Endothelial cell of umbilical vein (primary cell): ENCODE measurements around the gene ABL1. TPM values are rescaled to one million over a fixed set of nuclear protein-coding genes. Genes with fewer than 3 reads are reported as not detected.

Experiments
- BruUV-seq: library from RNA; stranded (reverse); fragments of 400-500 nt; replicated peaks from 2 replicates; lab custom pipeline; 2021; lab: Mats Ljungman, UMichigan
- CTCF ChIA-PET: fragments of 300-600, 350-600 bp; sonication (Branson Sonifier 250); formaldehyde crosslinking; loops from one replicate; lab custom pipeline; 2021; ENCODE audit warnings: antibody characterized with exemption, inconsistent platforms; lab: Charles Lee
- POLR2A ChIA-PET: fragments of 300-600, 350-600 bp; sonication (Branson Sonifier 250); formaldehyde crosslinking; loops from one replicate; lab custom pipeline; 2021; ENCODE audit warnings: antibody characterized with exemption, inconsistent platforms; lab: Charles Lee
- DNase-seq: peaks from one replicate; pipeline ENCODE4 v3.0.0-alpha.2; 2011; ENCODE audit warnings: low read depth, low spot score
- FAIRE-seq: peaks from 2 replicates; lab custom pipeline; 2011; peaks lifted over from hg19 to GRCh38; lab: Jason Lieb, UNC
- H2AFZ ChIP-seq: 2 replicates; pipeline ENCODE4 v1.6.0; 2012; ENCODE audit warnings: low read depth, low read length, control low read depth, inconsistent platforms
- H3K27ac ChIP-seq: 2 replicates; pipeline ENCODE4 v1.5.1; 2011; ENCODE audit warnings: low read depth, mild to moderate bottlenecking, control low read depth, low read length, moderate library complexity; ENCODE audit not compliant: insufficient read depth
- H3K27me3 ChIP-seq, 2 experiments: 2 replicates each; pipeline versions ENCODE4 v1.6.0 to v1.6.1; 2011; ENCODE audit warnings: low read length in 2 of 2, mixed read lengths in 1 of 2; ENCODE audit not compliant: control insufficient read depth in 2 of 2, insufficient read depth in 2 of 2
- H3K36me3 ChIP-seq, 2 experiments: 2 replicates in 1 of 2; 3 replicates in 1 of 2; pipeline ENCODE4 v1.5.1; 2011; ENCODE audit warnings: low read length in 2 of 2, mild to moderate bottlenecking in 1 of 2, moderate library complexity in 1 of 2; ENCODE audit not compliant: control insufficient read depth in 2 of 2, insufficient read depth in 2 of 2; ENCODE audit errors: extremely low read depth in 1 of 2
- H3K4me1 ChIP-seq: 3 replicates; pipeline ENCODE4 v1.5.1; 2011; ENCODE audit warnings: mild to moderate bottlenecking, low read length; ENCODE audit not compliant: control insufficient read depth, insufficient read depth; ENCODE audit errors: extremely low read depth
- H3K4me2 ChIP-seq: 2 replicates; pipeline ENCODE4 v1.6.1; 2011; ENCODE audit warnings: low read length, control low read depth, mixed read lengths; ENCODE audit not compliant: insufficient read depth
- H3K4me3 ChIP-seq, 3 experiments: fragments of 200-600 bp in 1 of 3; sonication (generic), shearing (Covaris generic) in 1 of 3; replicated peaks in 1 of 3; 2 replicates each; pipeline ENCODE4 v1.5.1; 2011 to 2016; ENCODE audit warnings: control low read depth in 3 of 3, low read length in 3 of 3, mild to moderate bottlenecking in 2 of 3, inconsistent platforms in 1 of 3, low read depth in 1 of 3, moderate library complexity in 1 of 3; ENCODE audit not compliant: insufficient read depth in 1 of 3
- H3K79me2 ChIP-seq: 2 replicates; pipeline ENCODE4 v1.6.0; 2012; ENCODE audit warnings: low read length, inconsistent platforms; ENCODE audit not compliant: control insufficient read depth, insufficient read depth
- H3K9ac ChIP-seq: replicated peaks from 2 replicates; pipeline ENCODE3; 2011; ENCODE audit warnings: low read length, control low read depth; ENCODE audit not compliant: insufficient read depth; ENCODE audit errors: extremely low read depth
- H3K9me1 ChIP-seq: replicated peaks from 3 replicates; pipeline ENCODE4 v1.6.0; 2011; ENCODE audit warnings: mild to moderate bottlenecking, low read length; ENCODE audit not compliant: control insufficient read depth, insufficient read depth; ENCODE audit errors: extremely low read depth
- H3K9me3 ChIP-seq: replicated peaks from 2 replicates; pipeline ENCODE4 v1.5.1; 2012; ENCODE audit warnings: low read length, inconsistent platforms; ENCODE audit not compliant: control insufficient read depth, insufficient read depth
- H4K20me1 ChIP-seq: replicated peaks from 2 replicates; pipeline ENCODE3; 2011; ENCODE audit warnings: mild to moderate bottlenecking, low read length; ENCODE audit not compliant: control insufficient read depth, insufficient read depth; ENCODE audit errors: extremely low read depth
- EZH2 ChIP-seq: IDR thresholded peaks from 2 replicates; pipeline ENCODE4 v1.6.1; 2012; ENCODE audit warnings: borderline replicate concordance, low read depth, mild to moderate bottlenecking, moderate library complexity, low read length, inconsistent platforms; ENCODE audit not compliant: severe bottlenecking
- FOS ChIP-seq: IDR thresholded peaks from 2 replicates; pipeline ENCODE4 v1.6.1; 2011; ENCODE audit warnings: mild to moderate bottlenecking, low read length, moderate library complexity, borderline replicate concordance; ENCODE audit not compliant: insufficient read depth
- GATA2 ChIP-seq: IDR thresholded peaks from 2 replicates; pipeline ENCODE4 v1.7.0; 2011; ENCODE audit warnings: low read depth, mild to moderate bottlenecking, moderate library complexity, mixed read lengths, low read length; ENCODE audit not compliant: insufficient read length, insufficient read depth
- JUN ChIP-seq: IDR thresholded peaks from 2 replicates; pipeline ENCODE4 v1.6.1; 2011; ENCODE audit warnings: borderline replicate concordance, low read depth; ENCODE audit not compliant: insufficient read length, insufficient read depth
- MYC ChIP-seq: IDR thresholded peaks from one replicate; pipeline ENCODE4 v1.6.1; 2011; ENCODE audit warnings: mild to moderate bottlenecking, low read depth, low read length
- POLR2A ChIP-seq: IDR thresholded peaks from 2 replicates; pipeline ENCODE4 v1.6.1; 2012; ENCODE audit warnings: low read depth, mild to moderate bottlenecking, control low read depth, low read length
- POLR2AphosphoS5 ChIP-seq: IDR thresholded peaks from 2 replicates; pipeline ENCODE4 v1.6.1; 2012; ENCODE audit warnings: low read depth, mild to moderate bottlenecking, control low read depth, low read length, moderate library complexity; ENCODE audit not compliant: insufficient read depth
- dilution Hi-C: fragments of 300-500 bp; cut with MboI; formaldehyde crosslinking; loops from one replicate; pipeline ENCODE4 v1.15.0; 2019; ENCODE audit warnings: low sequenced_read_pairs; ENCODE audit not compliant: extremely low pct_ligation_motif_present
- intact Hi-C: fragments of 100-400 bp; cut with micrococcal nuclease; formaldehyde crosslinking; loops from one replicate; pipeline ENCODE4 v1.10.0; 2022
- polyA plus RNA-seq, 4 experiments: library from polyadenylated mRNA; depleted of rRNA in 3 of 4; stranded (reverse) in 3 of 4; unstranded in 1 of 4; fragments of >200 nt; gene quantifications; 2 replicates each; pipeline versions ENCODE4 v1.2.1 to v1.2.3, GENCODE V29; 2011 to 2012; ENCODE audit warnings: missing spikeins in 1 of 4
- total RNA-seq: library from RNA; stranded (reverse); gene quantifications from 2 replicates; pipeline ENCODE4 v1.2.3, GENCODE V29; 2021
- TF ChIP-seq, protein P1 (sequence below): IDR thresholded peaks from 2 replicates; pipeline ENCODE4 v1.6.1; 2011; ENCODE audit not compliant: insufficient read depth, insufficient read length
- TF ChIP-seq, protein P2 (sequence below), 2 donors: IDR thresholded peaks; 1 replicate in 1 of 2; 2 replicates in 1 of 2; pipeline ENCODE4 v1.5.1; 2011; ENCODE audit warnings: low read length in 2 of 2, mild to moderate bottlenecking in 2 of 2, moderate library complexity in 2 of 2, control low read depth in 1 of 2, inconsistent platforms in 1 of 2, low read depth in 1 of 2; ENCODE audit not compliant: insufficient read depth in 1 of 2; ENCODE audit errors: extremely low read depth in 1 of 2

Gene ABL1
- total and polyA plus RNA-seq, 2 donors (not counting 3 experiments of a cell fraction or from before 2014, with no cell fraction given) = 32.1 to 87.1 TPM

DNA sequence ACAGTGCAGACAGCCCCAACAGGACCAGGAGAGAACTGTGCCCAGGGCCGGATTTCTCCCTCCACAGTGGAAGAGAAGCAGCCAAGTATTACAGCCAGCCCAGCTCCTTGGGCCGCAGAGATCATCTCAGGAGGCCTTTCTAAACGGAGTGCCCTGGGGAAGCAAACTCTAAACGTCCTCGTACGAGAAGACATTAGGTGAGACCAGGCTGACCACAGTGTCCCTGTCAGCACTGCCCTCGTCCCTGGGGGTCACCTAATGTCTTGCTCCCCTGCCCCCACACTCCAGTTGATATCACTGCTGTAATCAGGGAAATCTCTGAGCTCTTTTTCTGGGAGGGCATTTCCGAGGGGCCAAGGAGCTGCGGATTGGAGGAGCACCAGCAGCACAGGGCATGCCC lies 55.1 kb downstream of the ABL1 start:
- FAIRE-seq = no peak
- H3K36me3 ChIP-seq = peaks cover 27 to 52% of the 10 kb centered on the region in 2 experiments
- no peaks in the 10 kb centered on the region for H3K9me3 ChIP-seq
- no peak overlapping the region for H2AFZ ChIP-seq
- no peaks in the 10 kb centered on the region for H3K4me1 ChIP-seq
- peaks cover 3% of the 10 kb centered on the region for H3K79me2 ChIP-seq
- no peak for DNase-seq
- dilution Hi-C loops (no loop called here), intact Hi-C loops (loop anchor here (5.0 kb wide), 1 partner anchor 157 kb away; no protein-coding TSS in a partner anchor)
- no peak overlapping the region for H3K9ac ChIP-seq
- H3K27me3 ChIP-seq = no peaks in the 10 kb centered on the region
- H3K9me1 ChIP-seq = no peaks in the 10 kb centered on the region
- ChIA-PET POLR2A (no interaction called here), CTCF (interaction anchor here (0.7 to 2.8 kb wide), 6 partner anchors 23 to 189 kb away, joined by 3 to 23 read pairs (median 3); no protein-coding TSS in a partner anchor)
- TF ChIP-seq GATA2 (no peak), MYC (no peak), POLR2AphosphoS5 (no peak), POLR2A (no peak), EZH2 (no peak), JUN (no peak), FOS (no peak)
- TF ChIP-seq, protein P1, sequence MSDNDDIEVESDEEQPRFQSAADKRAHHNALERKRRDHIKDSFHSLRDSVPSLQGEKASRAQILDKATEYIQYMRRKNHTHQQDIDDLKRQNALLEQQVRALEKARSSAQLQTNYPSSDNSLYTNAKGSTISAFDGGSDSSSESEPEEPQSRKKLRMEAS = no peak
- TF ChIP-seq, protein P2, sequence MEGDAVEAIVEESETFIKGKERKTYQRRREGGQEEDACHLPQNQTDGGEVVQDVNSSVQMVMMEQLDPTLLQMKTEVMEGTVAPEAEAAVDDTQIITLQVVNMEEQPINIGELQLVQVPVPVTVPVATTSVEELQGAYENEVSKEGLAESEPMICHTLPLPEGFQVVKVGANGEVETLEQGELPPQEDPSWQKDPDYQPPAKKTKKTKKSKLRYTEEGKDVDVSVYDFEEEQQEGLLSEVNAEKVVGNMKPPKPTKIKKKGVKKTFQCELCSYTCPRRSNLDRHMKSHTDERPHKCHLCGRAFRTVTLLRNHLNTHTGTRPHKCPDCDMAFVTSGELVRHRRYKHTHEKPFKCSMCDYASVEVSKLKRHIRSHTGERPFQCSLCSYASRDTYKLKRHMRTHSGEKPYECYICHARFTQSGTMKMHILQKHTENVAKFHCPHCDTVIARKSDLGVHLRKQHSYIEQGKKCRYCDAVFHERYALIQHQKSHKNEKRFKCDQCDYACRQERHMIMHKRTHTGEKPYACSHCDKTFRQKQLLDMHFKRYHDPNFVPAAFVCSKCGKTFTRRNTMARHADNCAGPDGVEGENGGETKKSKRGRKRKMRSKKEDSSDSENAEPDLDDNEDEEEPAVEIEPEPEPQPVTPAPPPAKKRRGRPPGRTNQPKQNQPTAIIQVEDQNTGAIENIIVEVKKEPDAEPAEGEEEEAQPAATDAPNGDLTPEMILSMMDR (IDR thresholded peaks at IDR 0.05; ENCODE audit: extremely low read depth in 1 of 2, insufficient read depth in 1 of 2, low read depth in 1 of 2, low read length in 2 of 2) = no peak
- H3K4me3 ChIP-seq = no peak overlapping the region
- H3K27ac ChIP-seq = no peak overlapping the region
- H3K4me2 ChIP-seq = no peak overlapping the region
- no TSS peak for BruUV-seq
- H4K20me1 ChIP-seq = no peaks in the 10 kb centered on the region
